Tibial nerve (tissue), 4 donors: ENCODE measurements around the gene UTP14C. TPM values are rescaled to one million over a fixed set of nuclear protein-coding genes. Genes with fewer than 3 reads are reported as not detected.

ENCODE experiments used
- DNase-seq, 2 donors: peaks; one replicate each; pipeline ENCODE4 v3.0.0-alpha.2; 2019; ENCODE audit warnings: low spot score in 2 of 2
- H3K27ac ChIP-seq, 4 donors: fragments of 200-600 bp; sonication (generic) in 3 of 4; one replicate each; pipeline ENCODE4 v1.5.1; 2017 to 2019; ENCODE audit warnings: mild to moderate bottlenecking in 1 of 4
- H3K27me3 ChIP-seq, 2 donors: fragments of 200-600 bp; sonication (generic) in 1 of 2; one replicate each; pipeline versions ENCODE4 v1.5.1 to v1.6.0; 2017 to 2019
- H3K36me3 ChIP-seq, 3 donors: fragments of 200-600 bp; sonication (generic); one replicate each; pipeline ENCODE4 v1.5.1; 2018 to 2019
- H3K4me1 ChIP-seq, 4 donors: fragments of 200-600 bp; sonication (generic) in 3 of 4; one replicate each; pipeline ENCODE4 v1.5.1; 2017 to 2019
- H3K4me3 ChIP-seq, 4 donors: fragments of 200-600 bp; sonication (generic) in 3 of 4; one replicate each; pipeline ENCODE4 v1.5.1; 2017 to 2019; ENCODE audit warnings: mild to moderate bottlenecking in 1 of 4, moderate library complexity in 1 of 4
- H3K9me3 ChIP-seq, 4 donors: fragments of 200-600 bp; sonication (generic) in 3 of 4; one replicate each; pipeline ENCODE4 v1.5.1; 2017 to 2019
- EP300 ChIP-seq, 2 donors: sonication (generic); formaldehyde crosslinking; IDR thresholded peaks; one replicate each; pipeline ENCODE4 v1.6.1; 2017; ENCODE audit warnings: antibody characterized with exemption in 2 of 2, mild to moderate bottlenecking in 1 of 2
- POLR2A ChIP-seq, 2 donors: fragments of 450-650 bp; IDR thresholded peaks; one replicate each; pipeline ENCODE4 v1.6.1; 2017; ENCODE audit warnings: antibody characterized with exemption in 2 of 2, mild to moderate bottlenecking in 2 of 2, moderate library complexity in 2 of 2
- WGBS, 2 donors: methylation state at CpG; one replicate each; pipeline ENCODE4 v1.1.5; 2018; 5-methylcytosine and 5-hydroxymethylcytosine counted together
- total RNA-seq, 4 donors: library from RNA; depleted of rRNA; stranded (reverse); fragments of >200 nt; gene quantifications; one replicate each; pipeline ENCODE4 v1.1.0, GENCODE V29; 2016
- TF ChIP-seq, protein P1 (sequence below), 5 experiments: fragments of 200-600 bp in 3 of 5; fragments of 450-650 bp in 2 of 5; sonication (generic) in 3 of 5; IDR thresholded peaks; one replicate each; pipeline ENCODE4 v1.5.1; 2016 to 2019; ENCODE audit warnings: antibody characterized with exemption in 5 of 5, mild to moderate bottlenecking in 3 of 5, moderate library complexity in 2 of 5

UTP14C gene
- 10 to 100 TPM; 14.9 to 26.7 (median 19.6) TPM for total RNA-seq

DNA sequence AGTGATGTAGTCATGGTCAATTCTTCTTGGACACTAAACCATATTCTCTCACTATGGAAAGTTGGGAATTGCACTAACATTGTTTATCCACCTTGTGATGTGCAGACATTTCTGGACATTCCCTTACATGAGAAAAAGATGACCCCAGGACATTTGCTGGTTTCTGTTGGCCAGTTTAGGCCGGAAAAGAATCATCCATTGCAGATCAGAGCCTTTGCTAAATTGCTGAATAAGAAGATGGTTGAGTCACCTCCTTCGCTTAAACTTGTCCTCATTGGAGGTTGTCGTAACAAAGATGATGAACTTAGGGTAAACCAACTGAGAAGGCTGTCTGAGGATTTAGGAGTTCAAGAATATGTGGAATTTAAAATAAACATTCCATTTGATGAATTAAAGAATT lies at the start of gene UTP14C:
Gene UTP14C (plus strand): TSS at position 211 of the 400 bp plus-strand sequence. CDS start 4,114 bp downstream, outside the sequence.
- H3K27me3 ChIP-seq, result no peaks in the 10 kb centered on the region
- no peak within 1 kb of the TSS for H3K4me3 ChIP-seq
- TF ChIP-seq, protein P1, sequence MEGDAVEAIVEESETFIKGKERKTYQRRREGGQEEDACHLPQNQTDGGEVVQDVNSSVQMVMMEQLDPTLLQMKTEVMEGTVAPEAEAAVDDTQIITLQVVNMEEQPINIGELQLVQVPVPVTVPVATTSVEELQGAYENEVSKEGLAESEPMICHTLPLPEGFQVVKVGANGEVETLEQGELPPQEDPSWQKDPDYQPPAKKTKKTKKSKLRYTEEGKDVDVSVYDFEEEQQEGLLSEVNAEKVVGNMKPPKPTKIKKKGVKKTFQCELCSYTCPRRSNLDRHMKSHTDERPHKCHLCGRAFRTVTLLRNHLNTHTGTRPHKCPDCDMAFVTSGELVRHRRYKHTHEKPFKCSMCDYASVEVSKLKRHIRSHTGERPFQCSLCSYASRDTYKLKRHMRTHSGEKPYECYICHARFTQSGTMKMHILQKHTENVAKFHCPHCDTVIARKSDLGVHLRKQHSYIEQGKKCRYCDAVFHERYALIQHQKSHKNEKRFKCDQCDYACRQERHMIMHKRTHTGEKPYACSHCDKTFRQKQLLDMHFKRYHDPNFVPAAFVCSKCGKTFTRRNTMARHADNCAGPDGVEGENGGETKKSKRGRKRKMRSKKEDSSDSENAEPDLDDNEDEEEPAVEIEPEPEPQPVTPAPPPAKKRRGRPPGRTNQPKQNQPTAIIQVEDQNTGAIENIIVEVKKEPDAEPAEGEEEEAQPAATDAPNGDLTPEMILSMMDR (IDR thresholded peaks at IDR 0.05), result no peak
- no peak for TF ChIP-seq EP300 (IDR thresholded peaks at IDR 0.05)
- no peak for TF ChIP-seq POLR2A (IDR thresholded peaks at IDR 0.05)
- H3K36me3 ChIP-seq, result peaks cover 0 to 100% (median 0%) of the 10 kb centered on the region in 3 donors
- DNase-seq, result no peak
- H3K27ac ChIP-seq, result no peak within 1 kb of the TSS
- 97 to 98% methylated on average over 3 of the region's 3 CpGs for WGBS, 2 donors
- H3K9me3 ChIP-seq, result peaks cover 0 to 2% (median 0%) of the 10 kb centered on the region in 4 donors
- no peaks in the 10 kb centered on the region for H3K4me1 ChIP-seq

DNA sequence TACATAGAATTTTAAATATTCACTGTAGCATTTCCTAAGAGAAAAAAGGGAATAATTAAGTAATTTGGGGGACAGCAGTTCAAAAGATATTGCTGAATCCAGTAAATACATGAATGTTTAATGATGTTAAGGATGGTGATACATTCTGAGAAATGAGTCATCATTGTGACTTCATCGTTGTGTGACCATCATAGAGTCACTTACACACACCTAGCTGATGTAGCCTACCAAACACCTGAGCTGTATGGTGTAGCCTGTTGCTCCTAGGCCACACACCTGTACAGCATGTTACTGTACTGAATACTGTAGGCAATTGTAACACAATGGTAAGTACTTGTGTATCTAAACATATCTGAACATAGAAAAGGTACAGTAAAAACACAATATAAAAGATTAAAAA lies 48.1 kb upstream of the UTP14C start:
- peaks cover 0 to 6% (median 0%) of the 10 kb centered on the region in 3 donors for H3K36me3 ChIP-seq
- no peak overlapping the region for H3K4me3 ChIP-seq
- WGBS, 2 donors, result 37 to 80% methylated on average over 1 of the region's 1 CpG
- no peaks in the 10 kb centered on the region for H3K27me3 ChIP-seq
- H3K4me1 ChIP-seq, result peaks cover 0 to 4% (median 0%) of the 10 kb centered on the region in 4 donors
- TF ChIP-seq EP300 (IDR thresholded peaks at IDR 0.05), result no peak
- TF ChIP-seq POLR2A (IDR thresholded peaks at IDR 0.05), result no peak
- TF ChIP-seq, protein P1 (IDR thresholded peaks at IDR 0.05), result no peak
- H3K9me3 ChIP-seq, result no peaks in the 10 kb centered on the region
- no peak for DNase-seq
- no peak overlapping the region for H3K27ac ChIP-seq

GRCh38 chr13:51976890-51977289 lies 47.6 kb upstream of the UTP14C start:
- whole genome bisulfite sequencing, 2 donors, result 83% methylated on average over 5 of the region's 5 CpGs
- Histone ChIP-seq H3K27me3 (no peaks in the 10 kb centered on the region), H3K36me3 (peaks cover 0 to 6% (median 0%) of the 10 kb centered on the region in 3 donors), H3K4me1 (peaks cover 0 to 6% (median 0%) of the 10 kb centered on the region in 4 donors), H3K27ac (no peak overlapping the region), H3K4me3 (no peak overlapping the region), H3K9me3 (no peaks in the 10 kb centered on the region)
- TF ChIP-seq EP300 (IDR thresholded peaks at IDR 0.05), result no peak
- TF ChIP-seq, protein P1 (IDR thresholded peaks at IDR 0.05), result no peak
- no peak for TF ChIP-seq POLR2A (IDR thresholded peaks at IDR 0.05)
- no peak for DNase-seq

DNA sequence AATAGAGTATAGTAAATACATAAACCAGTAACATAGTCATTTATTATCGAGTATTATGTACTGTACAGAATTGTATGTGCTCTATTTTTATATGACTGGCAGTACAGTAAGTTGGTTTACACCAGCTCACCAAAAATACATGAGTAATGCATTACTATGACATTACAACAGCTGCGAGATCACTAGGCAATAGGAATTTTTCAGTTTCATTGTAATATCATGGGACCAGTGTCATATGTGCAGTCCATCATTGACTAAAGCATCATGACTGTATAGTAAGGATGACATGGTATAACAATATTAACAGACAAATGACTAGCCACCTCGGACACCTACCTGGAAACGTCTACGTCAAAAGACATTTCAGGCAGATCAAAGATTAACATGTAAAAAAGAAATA lies 46.9 kb upstream of the UTP14C start:
- no peak for TF ChIP-seq EP300 (IDR thresholded peaks at IDR 0.05)
- TF ChIP-seq POLR2A (IDR thresholded peaks at IDR 0.05), result no peak
- TF ChIP-seq, protein P1 (IDR thresholded peaks at IDR 0.05), result no peak
- WGBS, 2 donors, result 93 to 96% methylated on average over 5 of the region's 5 CpGs
- no peak for DNase-seq
- Histone ChIP-seq H3K27ac (no peak overlapping the region), H3K27me3 (no peaks in the 10 kb centered on the region), H3K9me3 (no peaks in the 10 kb centered on the region), H3K4me3 (no peak overlapping the region), H3K4me1 (peaks cover 0 to 6% (median 0%) of the 10 kb centered on the region in 4 donors), H3K36me3 (peaks cover 0 to 6% (median 0%) of the 10 kb centered on the region in 3 donors)

- Histone ChIP-seq H3K4me3 (no peak overlapping the region), H3K9me3 (no peaks in the 10 kb centered on the region), H3K4me1 (peaks cover 0 to 6% (median 0%) of the 10 kb centered on the region in 4 donors), H3K36me3 (peaks cover 0 to 6% (median 0%) of the 10 kb centered on the region in 3 donors), H3K27me3 (no peaks in the 10 kb centered on the region), H3K27ac (no peak overlapping the region)
- 69 to 87% methylated on average over 5 of the region's 5 CpGs for WGBS, 2 donors
- DNase-seq, result no peak
- TF ChIP-seq POLR2A (IDR thresholded peaks at IDR 0.05), result no peak
Measured at GRCh38 chr13:51978796-51979556, 45.5 kb upstream of the UTP14C start.
